Effector memory CD4-positive, alpha-beta T cell (primary cell): ENCODE measurements around the gene CCL15.

Experiments used
- DNase-seq, 3 donors: peaks; one replicate each; pipeline ENCODE4 v3.0.0-alpha.2; 2020
- H3K27ac ChIP-seq: 2 replicates; pipeline ENCODE4 v1.7.0; 2013; ENCODE audit warnings: mild to moderate bottlenecking, low read length, moderate library complexity; ENCODE audit not compliant: insufficient read depth, poor library complexity, severe bottlenecking
- H3K27me3 ChIP-seq: replicated peaks from 2 replicates; pipeline ENCODE4 v1.7.0; 2013; ENCODE audit warnings: mild to moderate bottlenecking, low read length; ENCODE audit not compliant: insufficient read depth, control insufficient read depth, poor library complexity, severe bottlenecking
- H3K36me3 ChIP-seq: 2 replicates; pipeline ENCODE4 v1.7.0; 2013; ENCODE audit warnings: mild to moderate bottlenecking, low read length, moderate library complexity; ENCODE audit not compliant: control insufficient read depth, insufficient read depth
- H3K4me1 ChIP-seq: 2 replicates; pipeline ENCODE4 v1.7.0; 2013; ENCODE audit warnings: low read length, mild to moderate bottlenecking; ENCODE audit not compliant: control insufficient read depth, insufficient read depth, poor library complexity, severe bottlenecking
- H3K4me3 ChIP-seq: 2 replicates; pipeline ENCODE4 v1.7.0; 2013; ENCODE audit warnings: low read length, low read depth, mild to moderate bottlenecking; ENCODE audit not compliant: insufficient read depth, poor library complexity, severe bottlenecking
- H3K9me3 ChIP-seq: 2 replicates; pipeline ENCODE4 v1.7.0; 2013; ENCODE audit warnings: mild to moderate bottlenecking, low read length, moderate library complexity; ENCODE audit not compliant: control insufficient read depth

CCL15 gene

DNA sequence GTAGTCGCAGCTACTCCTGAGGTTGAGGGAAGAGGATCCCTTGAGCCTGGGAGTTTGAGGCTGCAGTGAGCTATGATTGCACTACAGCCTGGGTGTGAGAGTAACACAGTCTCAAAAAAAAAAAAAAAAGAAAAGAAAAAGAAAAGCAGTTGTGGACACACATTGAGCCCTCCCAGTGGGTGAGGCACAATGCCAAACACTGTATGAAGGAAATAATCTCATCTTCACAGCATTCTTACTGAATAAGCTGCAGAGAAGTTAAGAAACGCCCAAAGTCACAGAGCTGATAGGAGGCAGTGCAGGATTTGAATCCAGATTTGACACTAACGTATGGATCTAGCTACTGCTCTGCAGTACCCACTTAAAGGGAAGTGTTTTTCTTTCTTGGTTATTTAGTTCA, 52.0 kb downstream of the CCL15 start:
- Histone ChIP-seq H3K4me3 (no peak overlapping the region), H3K9me3 (no peaks in the 10 kb centered on the region), H3K27ac (no peak overlapping the region), H3K4me1 (no peaks in the 10 kb centered on the region), H3K27me3 (no peaks in the 10 kb centered on the region), H3K36me3 (no peaks in the 10 kb centered on the region)
- DNase-seq: no peak

DNA sequence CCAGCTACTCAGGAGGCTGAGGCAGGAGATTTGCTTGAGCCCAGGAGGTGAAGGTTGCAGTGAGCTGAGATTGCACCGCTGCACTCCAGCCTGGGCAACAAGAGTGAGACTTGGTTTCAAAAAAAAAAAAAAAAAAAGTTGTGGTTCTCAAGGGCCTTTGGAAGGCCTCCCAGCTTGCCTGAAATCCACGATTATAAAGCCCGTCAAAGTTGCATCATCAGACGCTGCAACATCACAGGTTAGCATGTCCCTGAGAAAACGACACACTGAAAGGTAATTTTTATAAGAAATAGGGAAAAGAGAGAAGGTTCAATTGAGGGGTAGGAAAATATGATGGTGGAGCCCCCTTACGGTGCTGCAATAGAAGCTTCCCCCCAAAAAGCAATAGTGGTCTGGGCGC, 53.3 kb downstream of the CCL15 start:
- no peak for DNase-seq
- Histone ChIP-seq H3K9me3 (no peaks in the 10 kb centered on the region), H3K27ac (no peak overlapping the region), H3K36me3 (no peaks in the 10 kb centered on the region), H3K27me3 (no peaks in the 10 kb centered on the region), H3K4me1 (no peaks in the 10 kb centered on the region), H3K4me3 (no peak overlapping the region)
